ENCODE data around the gene COG6. TPM values are rescaled to one million over a fixed set of nuclear protein-coding genes. Genes with fewer than 3 reads are reported as not detected.

Gene COG6
- total RNA-seq: 33.6 and 43.2 TPM in 2 replicates

GRCh38 chr13:39655569-39656324 lies at the start of gene COG6:
TSS of gene COG6 (plus strand) at chr13:39655662. CDS start at chr13:39655727, 65 bp downstream.

Other genes with a start within 250 kb of the COG6 start
- 66.8 and 111 TPM in 2 replicates for gene LHFPL6, start 52.5 kb upstream of the COG6 start, total RNA-seq

Data from smooth muscle cell of bladder (primary cell).